Thoracic aorta (tissue), 2 donors: ENCODE data around the gene ATP12A. TPM values are rescaled to one million over a fixed set of nuclear protein-coding genes. Genes with fewer than 3 reads are reported as not detected.

ENCODE experiments used
- ATAC-seq: fragments of 150-250 bp; one replicate; pipeline ENCODE4 v1.8.0; 2017; ENCODE audit warnings: low read depth; ENCODE audit not compliant: insufficient number of reproducible peaks, low FRiP score
- DNase-seq: peaks from one replicate; pipeline ENCODE4 v3.0.0-alpha.2; 2020; ENCODE audit warnings: low spot score
- H3K27ac ChIP-seq, 2 donors: fragments of 200-600 bp; sonication (generic); 1 replicate in 1 of 2; 2 replicates in 1 of 2; pipeline ENCODE4 v1.5.1; 2016; ENCODE audit warnings: mild to moderate bottlenecking in 2 of 2, moderate library complexity in 2 of 2
- H3K27me3 ChIP-seq: fragments of 200-600 bp; sonication (generic); replicated peaks from 2 replicates; pipeline ENCODE4 v1.6.0; 2016; ENCODE audit warnings: mild to moderate bottlenecking; ENCODE audit not compliant: insufficient read depth
- H3K36me3 ChIP-seq: fragments of 200-600 bp; sonication (generic); one replicate; pipeline ENCODE4 v1.5.1; 2016
- H3K4me1 ChIP-seq, 2 donors: fragments of 200-600 bp; sonication (generic); 1 replicate in 1 of 2; 2 replicates in 1 of 2; pipeline versions ENCODE4 v1.5.1 to v1.6.0; 2016; ENCODE audit warnings: low read depth in 2 of 2, mild to moderate bottlenecking in 1 of 2; ENCODE audit not compliant: control insufficient read depth in 1 of 2
- H3K4me3 ChIP-seq: fragments of 200-600 bp; sonication (generic); 2 replicates; pipeline ENCODE4 v1.5.1; 2016; ENCODE audit warnings: mild to moderate bottlenecking
- H3K9me3 ChIP-seq: fragments of 200-600 bp; sonication (generic); 2 replicates; pipeline ENCODE4 v1.5.1; 2016
- CTCF ChIP-seq: fragments of 200-600 bp; sonication (generic); IDR thresholded peaks from one replicate; pipeline ENCODE4 v1.5.1; 2019; ENCODE audit warnings: antibody characterized with exemption
- total RNA-seq, 2 donors: library from RNA; depleted of rRNA; stranded (reverse); fragments of >200 nt; gene quantifications; one replicate each; pipeline versions ENCODE4 v1.1.0 to v1.2.3, GENCODE V29; 2016

The ATP12A gene
- total RNA-seq, 2 donors from 2014 or later = 0.14 TPM; not detected in 1

- Histone ChIP-seq H3K27me3 (no peaks in the 10 kb centered on the region), H3K36me3 (no peaks in the 10 kb centered on the region), H3K9me3 (no peaks in the 10 kb centered on the region), H3K4me3 (no peak overlapping the region), H3K4me1 (no peaks in the 10 kb centered on the region), H3K27ac (no peak overlapping the region)
- ATAC-seq (no peak), DNase-seq (no peak)
- no peak for TF ChIP-seq CTCF
Measured at GRCh38 chr13:24738366-24738847, 58.2 kb downstream of the ATP12A start.

- H3K4me3 ChIP-seq = no peak overlapping the region
- DNase-seq (no peak), ATAC-seq (no peak)
- TF ChIP-seq CTCF = no peak
- H3K36me3 ChIP-seq = no peaks in the 10 kb centered on the region
- no peaks in the 10 kb centered on the region for H3K4me1 ChIP-seq
- no peaks in the 10 kb centered on the region for H3K9me3 ChIP-seq
- no peaks in the 10 kb centered on the region for H3K27me3 ChIP-seq
- H3K27ac ChIP-seq = no peak overlapping the region
Measured at GRCh38 chr13:24740014-24740890, 60.0 kb downstream of the ATP12A start.

- Histone ChIP-seq H3K4me1 (peaks cover 0 to 4% of the 10 kb centered on the region in 2 donors), H3K4me3 (no peak overlapping the region), H3K27me3 (no peaks in the 10 kb centered on the region), H3K27ac (no peak overlapping the region), H3K36me3 (no peaks in the 10 kb centered on the region), H3K9me3 (no peaks in the 10 kb centered on the region)
- TF ChIP-seq CTCF = no peak
- no peak for DNase-seq
- ATAC-seq = no peak
Measured at GRCh38 chr13:24741016-24741662, 60.9 kb downstream of the ATP12A start.

- peaks cover 4 to 11% of the 10 kb centered on the region in 2 donors for H3K4me1 ChIP-seq
- TF ChIP-seq CTCF = no peak
- no peak for ATAC-seq
- no peaks in the 10 kb centered on the region for H3K36me3 ChIP-seq
- no peak overlapping the region for H3K4me3 ChIP-seq
- no peak for DNase-seq
- H3K27ac ChIP-seq = no peak overlapping the region
- H3K9me3 ChIP-seq = no peaks in the 10 kb centered on the region
- no peaks in the 10 kb centered on the region for H3K27me3 ChIP-seq
Measured at GRCh38 chr13:24741791-24742190, 61.6 kb downstream of the ATP12A start.

GRCh38 chr13:24742294-24742693 is 62.1 kb downstream of the ATP12A start:
- Histone ChIP-seq H3K4me3 (no peak overlapping the region), H3K27me3 (no peaks in the 10 kb centered on the region), H3K9me3 (no peaks in the 10 kb centered on the region), H3K36me3 (no peaks in the 10 kb centered on the region), H3K4me1 (peaks cover 4 to 16% of the 10 kb centered on the region in 2 donors), H3K27ac (no peak overlapping the region)
- ATAC-seq = no peak
- no peak for DNase-seq
- no peak for TF ChIP-seq CTCF
